ENCODE measurements around the gene DCTN5. TPM values are rescaled to one million over a fixed set of nuclear protein-coding genes. Genes with fewer than 3 reads are reported as not detected.
"Not testable (repeated sequence)": the region's sequence is repeated elsewhere in the genome, so short reads cannot be mapped to it uniquely, and the experiment has no call there.

DCTN5 gene
- total RNA-seq, 1 experiment from 2014 or later: 36.5 TPM

DNA sequence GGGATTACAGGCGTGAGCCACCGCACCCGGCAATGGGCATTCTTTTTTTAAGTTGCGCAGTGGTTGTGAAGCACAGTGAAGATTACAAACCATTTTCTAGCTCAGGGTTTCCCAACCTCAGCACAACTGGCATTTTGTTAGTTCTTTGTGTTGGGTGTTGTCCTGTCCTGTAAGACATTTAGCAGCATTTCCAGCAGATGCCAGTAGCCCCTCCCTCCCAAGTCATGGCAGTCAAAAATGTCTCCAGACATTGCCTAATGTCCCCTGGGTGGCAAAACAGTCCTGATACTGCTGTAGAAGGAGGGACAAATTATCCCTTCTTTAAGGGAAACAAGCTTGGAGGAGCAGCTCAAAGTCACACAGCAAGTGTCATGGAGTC, 53.0 kb downstream of the DCTN5 start:
- no peak for DNase-seq (ENCODE audit: low read depth)

DNA sequence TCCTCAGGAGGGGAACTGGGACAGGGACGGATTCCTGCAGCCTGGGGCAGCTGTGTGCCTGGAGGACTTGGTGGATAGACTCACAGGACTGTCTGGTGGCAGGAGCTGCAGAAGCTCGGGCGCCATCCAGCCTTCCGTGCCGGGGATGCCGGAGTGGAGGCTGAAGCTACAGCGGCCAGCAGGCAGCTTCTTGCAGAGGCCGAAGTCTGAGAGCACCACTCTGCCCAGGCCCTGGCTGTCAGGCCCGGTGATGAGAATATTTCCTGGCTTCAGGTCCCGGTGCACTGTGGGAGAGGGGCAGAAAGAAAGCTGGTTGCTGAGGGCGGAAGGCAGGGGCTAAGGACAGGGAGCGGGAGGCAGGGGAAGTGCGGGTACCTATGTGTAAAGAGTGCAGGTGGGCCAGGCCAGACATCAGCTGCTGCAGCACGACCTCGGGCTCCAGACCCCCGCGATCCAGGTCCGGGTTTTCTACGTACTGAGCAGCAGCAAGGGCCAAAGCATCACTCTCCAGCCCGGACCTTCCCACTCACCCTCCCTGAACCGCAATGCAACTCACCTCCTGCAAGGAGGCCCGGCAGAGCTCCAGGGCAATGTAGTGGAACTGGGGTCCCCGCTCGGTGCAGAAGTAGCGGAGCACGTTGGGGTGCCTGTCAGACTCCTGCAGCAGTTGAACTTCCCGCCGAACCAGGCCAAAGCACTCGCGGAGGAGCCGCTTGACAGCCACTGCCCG, 53.5 kb downstream of the DCTN5 start:
- DNase-seq (ENCODE audit: low read depth): no peak

DNA sequence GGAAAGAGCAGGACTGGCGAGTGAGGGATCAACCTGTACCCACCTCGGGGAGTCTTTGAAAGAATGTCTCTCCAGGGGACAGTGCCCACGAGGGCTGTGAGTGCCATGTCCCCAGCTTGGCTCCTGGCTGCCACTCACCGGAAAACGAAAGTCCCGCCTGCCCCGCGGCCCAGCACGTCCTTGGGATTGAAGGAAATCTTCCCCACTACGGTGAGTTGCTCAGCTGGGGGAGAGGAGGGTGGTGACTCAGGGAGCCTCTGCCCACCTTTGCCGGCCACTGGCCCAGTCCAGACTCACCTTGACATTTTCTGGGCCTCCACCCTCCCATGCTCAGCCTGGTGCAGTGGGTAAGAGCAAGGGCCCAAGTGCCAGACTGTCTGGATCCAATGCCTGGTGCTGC, 54.5 kb downstream of the DCTN5 start:
- DNase-seq (ENCODE audit: low read depth): no peak

DNA sequence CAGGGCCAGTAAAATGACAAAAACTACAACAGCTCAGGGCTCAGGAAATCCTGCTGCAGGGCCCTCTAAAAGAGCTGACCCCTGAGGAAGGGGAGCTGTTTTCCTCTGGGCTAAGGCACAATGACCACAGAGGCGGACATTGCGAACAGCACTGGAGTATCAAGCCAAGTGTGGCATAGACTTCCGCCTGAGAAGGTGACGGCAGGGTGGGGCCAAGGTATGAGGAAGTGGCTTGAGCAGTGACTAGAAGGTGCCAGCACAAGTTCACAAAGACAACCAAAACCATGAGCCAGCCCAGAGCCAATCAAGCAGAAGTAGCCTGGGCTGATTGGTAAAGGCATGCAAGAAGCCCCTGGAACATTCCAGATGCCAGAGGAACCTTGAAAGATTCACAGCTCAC, 57.8 kb downstream of the DCTN5 start:
- no peak for DNase-seq (ENCODE audit: low read depth)

DNA sequence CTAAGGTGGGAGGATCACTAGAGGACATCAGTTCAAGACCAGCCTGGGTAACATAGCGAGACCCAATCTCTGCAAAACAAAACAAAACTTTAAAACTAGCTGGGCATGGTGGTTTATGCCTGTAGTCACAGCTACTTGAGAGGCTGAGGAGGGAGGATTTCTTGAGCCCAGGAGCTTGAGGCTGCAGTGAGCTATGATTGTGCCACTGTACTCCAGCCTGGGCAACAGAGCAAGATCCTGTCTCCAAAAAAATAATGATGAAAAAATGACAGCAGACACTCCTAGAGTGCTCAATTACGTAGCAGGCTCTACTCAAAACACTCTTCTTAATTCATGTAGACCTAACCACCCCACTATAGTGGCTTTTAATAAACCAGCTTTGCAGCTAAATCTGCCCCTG, 58.8 kb downstream of the DCTN5 start:
- no peak for DNase-seq (ENCODE audit: low read depth)

DNA sequence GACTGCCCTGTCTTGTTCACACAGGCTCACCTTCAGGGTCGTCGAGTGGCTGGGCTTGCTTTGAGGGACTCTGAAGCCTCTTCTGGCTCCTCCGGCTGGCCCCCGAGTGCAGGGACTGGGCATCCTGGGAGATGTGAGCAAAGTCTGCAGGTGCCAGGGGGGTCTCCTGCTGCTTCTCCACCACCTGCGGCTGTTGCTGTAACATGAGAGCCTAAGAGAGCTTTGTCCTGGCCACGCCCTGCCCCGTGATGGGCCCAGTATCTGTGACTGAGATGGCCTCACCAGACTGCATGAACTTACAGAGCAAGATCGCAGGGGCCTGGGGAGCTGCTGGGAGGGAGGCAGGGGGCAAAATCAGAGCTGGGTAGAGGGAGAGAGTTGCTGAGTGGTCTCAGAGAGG, 59.2 kb downstream of the DCTN5 start:
- no peak for DNase-seq (ENCODE audit: low read depth)

DNA sequence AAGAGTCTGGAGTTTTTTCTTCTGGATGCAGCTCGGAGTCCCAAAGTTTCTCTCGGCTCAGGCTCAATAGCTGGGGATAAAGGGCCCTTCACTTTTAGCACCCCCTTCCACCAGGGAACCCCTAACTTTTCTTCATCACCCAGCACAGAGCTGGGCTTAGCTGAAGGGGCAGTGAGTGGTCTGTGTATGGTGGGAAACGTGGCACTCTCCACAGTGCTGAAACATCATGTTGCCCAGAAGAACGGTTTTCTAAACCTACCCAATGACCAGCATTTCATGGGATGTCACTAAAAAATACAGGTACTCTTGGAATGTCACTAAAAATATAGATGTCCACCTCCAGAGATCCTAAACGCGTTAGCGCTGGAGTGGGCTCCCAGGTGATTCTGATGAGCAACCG, 59.8 kb downstream of the DCTN5 start:
- no peak for DNase-seq (ENCODE audit: low read depth)

DNA sequence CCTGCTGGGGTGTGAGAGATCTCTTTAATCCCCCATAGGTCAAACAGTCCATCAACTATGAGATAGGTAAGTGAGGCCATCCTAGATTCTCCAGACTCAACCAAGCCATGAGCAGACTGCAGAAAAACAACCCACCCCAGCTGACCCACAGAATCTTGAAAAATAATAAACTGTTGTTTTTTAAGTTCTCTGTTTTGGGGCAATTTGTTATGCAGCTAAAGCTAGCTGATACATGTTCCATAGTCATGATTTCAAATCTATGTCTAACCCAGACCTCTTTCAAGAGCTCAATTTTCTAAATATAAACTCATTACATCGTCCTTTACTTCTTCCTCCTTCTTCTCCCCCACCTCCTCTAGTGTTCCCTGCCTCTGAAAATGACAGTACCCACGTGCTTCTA, 61.7 kb downstream of the DCTN5 start:
- no peak for DNase-seq (ENCODE audit: low read depth)

DNA sequence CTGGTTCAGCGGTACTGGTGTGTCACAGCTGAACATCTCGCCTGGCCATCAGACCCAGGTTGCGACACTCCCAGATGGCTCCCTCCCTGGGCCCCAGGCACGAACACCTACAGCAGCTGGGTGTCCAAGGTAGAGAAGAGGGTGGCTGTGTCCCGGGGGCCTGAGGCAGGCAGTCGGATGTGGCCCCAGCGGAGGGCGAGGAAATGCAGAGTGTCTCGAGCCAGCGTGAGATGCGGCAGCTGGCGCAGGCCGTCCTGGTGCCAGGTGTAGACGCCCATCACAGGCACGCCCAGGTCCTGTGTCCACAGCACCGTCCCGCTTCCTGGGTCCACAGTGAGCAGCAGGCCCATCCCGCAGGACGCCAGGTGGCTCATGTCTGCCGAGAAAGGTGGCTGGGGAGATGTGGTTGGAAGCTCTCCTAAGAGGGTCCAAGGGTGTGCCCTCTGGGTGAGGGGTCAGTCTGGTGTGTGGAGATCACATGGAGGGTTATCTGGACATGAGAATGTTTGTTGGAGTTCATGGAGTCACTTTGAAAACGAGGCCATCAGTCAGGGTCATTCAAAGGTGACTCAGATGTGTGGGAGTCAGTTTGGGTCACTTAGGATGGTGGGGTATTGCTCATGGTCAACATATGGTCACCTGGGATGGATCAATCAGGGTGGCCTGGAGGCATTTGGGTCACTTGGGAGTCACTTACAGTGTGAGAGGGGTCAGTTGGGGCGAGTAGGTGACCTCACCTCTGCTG, 63.7 kb downstream of the DCTN5 start:
- DNase-seq (ENCODE audit: low read depth): no peak

DNA sequence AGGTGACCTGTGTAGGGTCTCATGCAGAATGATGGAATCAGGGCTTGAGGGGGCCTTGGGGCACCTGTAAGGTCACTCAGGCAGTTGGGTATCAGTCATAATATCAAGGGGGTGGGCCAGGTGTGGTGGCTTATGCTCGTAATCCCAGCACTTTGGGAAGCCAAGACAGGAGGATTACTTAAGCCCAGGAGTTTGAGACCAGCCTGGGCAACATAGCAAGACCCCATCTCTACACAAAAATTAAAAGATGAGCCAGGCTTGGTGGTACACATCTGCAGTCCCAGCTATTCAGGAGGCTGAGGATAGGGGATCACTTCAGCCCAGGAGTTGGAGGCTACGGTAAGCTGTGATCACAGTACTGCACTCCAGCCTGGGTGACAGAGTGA, 64.2 kb downstream of the DCTN5 start:
- DNase-seq (ENCODE audit: low read depth): no peak

DNA sequence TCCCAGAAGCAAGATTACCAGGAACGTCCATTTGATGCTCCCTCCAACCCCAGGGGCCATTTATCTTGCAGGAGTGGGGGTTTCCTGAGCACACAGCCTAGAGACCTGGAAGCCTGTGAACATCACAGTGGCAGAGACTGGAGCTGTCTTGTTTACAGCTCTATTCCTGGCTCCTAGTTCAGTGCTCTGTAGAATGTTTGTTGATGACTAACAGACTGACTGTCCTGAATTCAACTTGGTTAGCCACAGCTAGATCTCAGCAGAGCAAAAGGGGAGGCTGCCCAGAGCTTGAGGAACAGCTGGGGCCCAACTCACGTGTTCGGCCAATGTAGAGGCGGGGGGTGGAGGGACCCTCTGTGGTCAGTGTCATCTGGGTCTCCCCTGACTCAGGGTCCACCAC, 65.2 kb downstream of the DCTN5 start:
- no peak for DNase-seq (ENCODE audit: low read depth)

DNA sequence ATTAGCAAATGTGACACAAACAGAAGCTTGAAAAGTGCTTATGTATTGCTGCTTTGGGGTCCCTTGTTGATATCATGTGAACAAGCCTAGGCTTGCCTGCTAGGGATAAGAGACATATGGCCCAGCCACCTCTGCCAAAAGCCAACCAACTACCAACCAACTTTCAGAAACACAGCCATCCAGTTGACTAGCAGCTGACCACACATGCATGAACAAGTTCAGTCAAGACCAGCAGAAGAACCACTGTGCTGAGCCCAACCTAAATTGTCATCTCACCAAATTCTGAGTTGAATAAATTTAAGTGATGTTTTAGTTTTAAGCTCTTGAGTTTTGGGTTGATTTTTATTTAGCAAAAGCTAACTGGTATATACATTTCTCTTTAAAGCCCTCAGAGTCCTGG, 68.3 kb downstream of the DCTN5 start:
- DNase-seq (ENCODE audit: low read depth): no peak

DNA sequence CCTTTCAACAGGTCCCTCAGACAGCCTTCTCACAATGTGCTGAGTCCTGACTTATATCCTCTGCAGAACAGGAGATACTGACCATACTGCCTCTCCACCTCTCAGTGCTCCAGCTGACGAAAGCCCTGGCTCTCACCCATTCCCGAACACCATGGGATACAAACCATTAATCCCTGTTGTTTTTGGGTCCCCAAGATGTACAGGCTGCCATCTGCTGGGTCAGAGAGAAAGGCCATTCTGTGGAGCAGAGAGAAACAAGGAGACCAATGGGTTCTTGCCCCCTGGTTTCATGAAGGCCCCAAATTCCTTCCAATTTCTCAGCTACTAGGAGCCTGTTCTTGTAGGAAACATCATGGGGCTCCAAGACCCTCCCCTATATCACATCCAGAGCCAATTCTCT, 68.7 kb downstream of the DCTN5 start:
- DNase-seq (ENCODE audit: low read depth): no peak

DNA sequence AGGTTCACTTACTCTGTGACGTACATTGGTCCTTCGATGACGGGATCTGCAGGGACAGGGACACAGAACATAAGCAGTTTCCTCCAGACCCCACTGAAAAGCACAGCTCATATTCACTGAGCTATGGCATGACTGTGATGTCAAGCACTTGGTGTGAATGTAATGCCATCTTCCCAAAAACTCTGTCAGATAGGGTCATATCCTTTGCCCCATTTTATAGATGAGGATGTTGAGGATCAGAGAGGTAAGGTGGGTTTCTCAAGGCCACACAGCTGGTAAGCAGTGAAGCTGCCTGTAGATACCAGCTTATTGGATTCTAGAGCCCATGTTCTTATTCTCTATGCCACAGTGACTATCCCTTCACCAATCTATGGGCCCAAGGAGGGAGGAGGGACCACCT, 69.2 kb downstream of the DCTN5 start:
- no peak for DNase-seq (ENCODE audit: low read depth)

DNA sequence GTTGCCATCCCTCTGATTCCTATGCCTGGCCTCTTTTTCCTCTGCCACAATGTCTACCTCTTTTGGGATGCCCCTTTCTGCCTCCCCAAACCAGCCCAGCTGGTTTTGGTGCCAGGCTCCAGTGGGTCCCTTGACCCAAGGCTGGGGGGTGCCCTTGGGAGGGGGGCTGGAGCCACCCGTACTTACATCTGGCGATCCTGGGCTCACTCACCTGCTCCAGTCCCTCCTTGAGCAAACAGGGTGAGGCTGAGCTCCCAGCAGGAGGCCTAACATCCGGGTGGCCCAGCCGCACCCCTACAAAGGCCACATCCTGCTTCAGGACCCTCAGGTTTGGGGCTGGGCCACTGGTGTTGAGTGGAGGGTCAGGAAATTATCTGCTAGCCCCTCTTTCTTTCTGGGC, 70.5 kb downstream of the DCTN5 start:
- DNase-seq (ENCODE audit: low read depth): no peak

DNA sequence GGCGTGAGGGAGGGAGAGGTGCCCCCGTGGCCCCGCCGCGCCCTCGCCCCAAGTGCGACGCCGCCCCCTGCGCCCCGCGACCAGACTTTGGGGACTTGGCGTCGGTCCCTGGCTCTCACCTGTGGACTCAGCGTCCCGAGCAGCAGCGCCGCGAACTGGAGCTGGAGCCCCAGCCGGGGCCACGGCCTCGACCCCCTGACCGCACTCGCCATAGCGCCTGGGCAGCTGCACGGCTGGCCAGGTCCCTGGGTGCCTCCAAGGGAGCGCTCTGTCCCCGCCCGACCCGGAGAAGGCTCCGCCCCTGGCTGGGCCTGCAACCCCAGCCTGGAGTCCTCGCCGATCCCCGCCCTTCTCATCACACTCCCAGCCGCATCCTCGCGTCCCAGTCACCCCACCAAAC, 71.7 kb downstream of the DCTN5 start, which contains the start of gene ERN2:
Gene ERN2, minus strand, starts transcription at position 247 of the 400 bp plus-strand sequence. Its CDS starts 35 bp downstream, at position 212.
- DNase-seq (ENCODE audit: low read depth): no peak

DNA sequence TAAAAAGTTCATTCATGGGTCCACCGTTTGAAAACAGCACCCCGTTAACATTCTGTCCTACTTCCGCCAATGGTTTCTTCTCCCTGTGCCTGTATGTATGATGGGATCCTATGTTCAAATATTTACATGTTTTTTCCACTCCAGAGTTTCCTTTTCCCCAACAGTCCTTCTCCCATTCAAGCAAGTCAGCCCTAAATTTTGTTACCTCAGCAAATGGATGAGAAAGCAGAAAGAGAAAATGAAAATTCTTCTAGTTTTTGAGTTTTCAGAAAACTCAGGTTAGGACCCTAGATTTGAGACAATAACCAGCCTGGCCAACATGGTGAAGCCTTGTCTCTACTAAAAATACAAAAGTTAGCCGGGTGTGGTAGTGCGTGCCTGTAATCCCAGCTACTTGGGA, 75.2 kb downstream of the DCTN5 start:
- no peak for DNase-seq (ENCODE audit: low read depth)

DNA sequence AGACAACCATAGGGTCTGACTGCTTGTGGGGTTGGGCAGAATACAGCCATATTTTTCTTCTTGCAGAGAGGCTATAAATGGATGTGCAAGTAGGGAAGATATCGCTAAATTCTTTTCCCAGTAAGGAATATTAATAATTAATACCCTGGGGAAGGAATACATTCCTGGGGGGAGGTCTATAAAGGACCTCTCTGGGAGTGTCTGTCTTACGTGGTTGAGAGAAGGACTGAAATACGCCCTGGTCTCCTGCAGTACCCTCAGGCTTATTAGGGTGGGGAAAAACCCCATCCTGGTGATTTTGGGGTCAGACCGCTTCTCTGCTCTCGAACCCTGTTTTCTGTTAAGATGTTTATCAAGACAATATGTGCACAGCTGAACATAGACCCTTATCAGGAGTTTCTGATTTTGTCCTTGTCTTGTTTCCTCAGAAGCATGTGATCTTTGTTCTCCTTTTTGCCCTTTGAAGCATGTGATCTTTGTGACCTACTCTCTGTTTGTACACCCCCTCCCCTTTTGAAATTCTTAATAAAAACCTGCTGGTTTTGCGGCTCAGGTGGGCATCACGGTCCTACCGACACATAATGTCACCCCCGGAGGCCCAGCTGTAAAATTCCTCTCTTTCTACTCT, 81.5 kb downstream of the DCTN5 start:
- DNase-seq (ENCODE audit: low read depth): not testable (repeated sequence)

DNA sequence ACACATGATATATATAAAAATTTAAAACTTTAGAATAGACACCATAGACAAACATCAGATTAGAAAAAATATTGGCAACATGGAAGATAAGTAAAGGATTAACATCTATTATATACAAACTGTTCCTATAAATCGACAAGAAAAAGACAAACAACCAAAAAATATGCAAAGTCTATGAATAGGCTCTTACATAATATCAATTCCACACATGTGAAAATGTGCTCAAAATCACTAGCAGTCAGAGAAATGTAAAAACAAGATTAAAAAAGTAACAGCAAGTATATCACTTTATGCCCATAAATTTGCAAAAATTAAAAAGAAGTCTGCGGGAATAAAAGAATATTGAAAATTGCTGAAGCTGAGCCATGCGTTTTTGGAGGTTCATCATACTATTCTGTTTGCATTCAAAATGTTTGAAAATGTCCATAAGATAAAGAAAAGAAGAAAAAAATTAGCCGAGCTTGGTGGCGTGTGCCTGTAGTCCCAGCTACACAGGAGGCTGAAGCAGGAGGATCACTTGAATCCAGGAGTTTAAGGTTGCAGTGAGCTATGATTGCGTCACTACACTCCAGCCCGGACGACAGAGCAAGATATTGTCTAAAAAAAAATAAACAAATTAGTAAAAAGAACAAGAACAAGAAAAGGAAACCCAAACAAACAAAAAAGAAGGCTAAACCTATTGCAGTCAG, 83.0 kb downstream of the DCTN5 start:
- no peak for DNase-seq (ENCODE audit: low read depth)

DNA sequence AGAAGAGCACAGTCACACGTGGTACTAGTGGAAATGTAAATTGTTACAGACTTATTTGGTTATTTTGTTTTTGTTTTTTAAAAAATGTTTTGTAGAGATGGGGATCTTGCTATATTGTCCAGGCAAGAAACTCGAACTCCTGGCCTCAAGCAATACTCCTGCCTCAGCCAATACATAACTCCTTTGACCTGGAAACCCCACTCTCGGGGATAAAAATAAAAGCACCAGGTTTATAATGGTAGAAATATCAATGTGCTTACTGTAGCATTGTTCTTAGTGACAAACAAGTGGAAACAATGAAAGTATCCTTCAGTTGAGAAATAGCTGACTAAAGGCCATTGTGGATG, 83.5 kb downstream of the DCTN5 start:
- no peak for DNase-seq (ENCODE audit: low read depth)

DNA sequence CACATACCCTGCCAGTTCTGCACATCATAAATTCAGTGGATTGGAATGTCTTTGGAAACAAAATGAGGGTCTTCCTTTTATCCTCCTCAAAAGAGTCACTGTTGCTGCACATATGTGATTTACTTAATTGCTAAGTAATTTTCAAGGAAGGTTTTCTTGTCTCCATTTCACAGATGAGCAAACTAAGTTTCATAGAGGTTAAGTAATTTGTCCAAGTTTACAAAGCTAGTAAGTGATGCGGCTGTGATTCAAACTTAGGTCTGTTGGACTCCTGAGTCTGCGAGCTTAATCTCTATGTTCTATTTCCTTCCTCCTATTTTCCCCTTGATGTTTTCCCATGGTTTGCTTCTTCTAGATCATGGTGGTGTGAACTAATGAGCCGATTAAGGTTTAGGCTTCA, 85.4 kb downstream of the DCTN5 start:
- no peak for DNase-seq (ENCODE audit: low read depth)
